BLaER1 treated with 17β-estradiol and CSF1 and Interleukin-3, amounts not matched to agents 10 nM and 100 nM (cell line): ENCODE measurements around the gene ALKBH5.
A peak's percentile ranks its signal among the peaks of the same experiment; 100 is the strongest.

Experiments
- H3K27ac ChIP-seq, 11 experiments: shearing (Covaris generic); formaldehyde crosslinking; 2 replicates each; pipeline ENCODE4 v1.8.1; 2022
- H3K27me3 ChIP-seq, 11 experiments: shearing (Covaris generic); formaldehyde crosslinking; 2 replicates each; pipeline ENCODE4 v1.8.1; 2022
- H3K36me3 ChIP-seq, 11 experiments: shearing (Covaris generic); formaldehyde crosslinking; 2 replicates each; pipeline ENCODE4 v1.8.1; 2022
- H3K4me1 ChIP-seq, 10 experiments: shearing (Covaris generic); formaldehyde crosslinking; 2 replicates each; pipeline ENCODE4 v1.8.1; 2022
- H3K4me2 ChIP-seq, 11 experiments: shearing (Covaris generic); formaldehyde crosslinking; 2 replicates each; pipeline ENCODE4 v1.8.1; 2022
- H3K4me3 ChIP-seq, 10 experiments: shearing (Covaris generic); formaldehyde crosslinking; 2 replicates each; pipeline ENCODE4 v1.8.1; 2022
- H3K9ac ChIP-seq, 11 experiments: shearing (Covaris generic); formaldehyde crosslinking; 2 replicates each; pipeline ENCODE4 v1.8.1; 2022
- H3K9me3 ChIP-seq, 11 experiments: shearing (Covaris generic); formaldehyde crosslinking; replicated peaks in 1 of 11; 2 replicates each; pipeline ENCODE4 v1.8.1; 2022
- H4K20me1 ChIP-seq, 11 experiments: shearing (Covaris generic); formaldehyde crosslinking; 2 replicates each; pipeline ENCODE4 v1.8.1; 2022
- Cebpa-rat ChIP-seq, 11 experiments: shearing (Covaris generic); IDR thresholded peaks; 2 replicates each; pipeline ENCODE4 v1.8.1; 2022

ALKBH5 gene

GRCh38 chr17:18235743-18236256 lies 52.2 kb downstream of the ALKBH5 start:
- peaks cover 46 to 97% (median 74%) of the 10 kb centered on the region in 11 experiments for H3K36me3 ChIP-seq
- peaks cover 0 to 21% (median 13%) of the 10 kb centered on the region in 10 experiments; a peak in 15 of 20 replicates for H3K4me1 ChIP-seq
- peak overlapping the region in 6 of 11 experiments; percentile 13 to 85 (median 61); a peak in 11 of 22 replicates for H3K4me2 ChIP-seq
- H3K4me3 ChIP-seq = no peak overlapping the region; a peak in 1 of 20 replicates
- peak overlapping the region in 9 of 11 experiments; percentile 7 to 73 (median 42); a peak in 14 of 22 replicates for H3K9ac ChIP-seq
- H3K27ac ChIP-seq = peak overlapping the region in 6 of 11 experiments; percentile 14 to 57 (median 28); a peak in 10 of 22 replicates
- no peak for TF ChIP-seq Cebpa-rat (IDR thresholded peaks at IDR 0.05)
- H3K27me3 ChIP-seq = no peaks in the 10 kb centered on the region
- no peaks in the 10 kb centered on the region for H3K9me3 ChIP-seq
- peaks cover 0 to 95% (median 26%) of the 10 kb centered on the region in 11 experiments; a peak in 19 of 22 replicates for H4K20me1 ChIP-seq

GRCh38 chr17:18236494-18236893 lies 52.9 kb downstream of the ALKBH5 start:
- H3K9ac ChIP-seq = peak overlapping the region in 1 of 11 experiments; percentile 42; a peak in 1 of 22 replicates
- TF ChIP-seq Cebpa-rat (IDR thresholded peaks at IDR 0.05) = no peak
- no peak overlapping the region; a peak in 3 of 22 replicates for H3K4me2 ChIP-seq
- no peak overlapping the region for H3K4me3 ChIP-seq
- peaks cover 0 to 21% (median 14%) of the 10 kb centered on the region in 10 experiments; a peak in 15 of 20 replicates for H3K4me1 ChIP-seq
- peaks cover 52 to 97% (median 81%) of the 10 kb centered on the region in 11 experiments for H3K36me3 ChIP-seq
- peaks cover 0 to 95% (median 22%) of the 10 kb centered on the region in 11 experiments; a peak in 15 of 22 replicates for H4K20me1 ChIP-seq
- no peaks in the 10 kb centered on the region for H3K27me3 ChIP-seq
- H3K27ac ChIP-seq = no peak overlapping the region
- H3K9me3 ChIP-seq = no peaks in the 10 kb centered on the region

GRCh38 chr17:18237461-18237860 lies 53.8 kb downstream of the ALKBH5 start:
- Histone ChIP-seq H3K4me3 (no peak overlapping the region), H3K9me3 (no peaks in the 10 kb centered on the region), H3K9ac (no peak overlapping the region), H3K4me1 (peaks cover 0 to 21% (median 14%) of the 10 kb centered on the region in 10 experiments; a peak in 15 of 20 replicates), H4K20me1 (peaks cover 0 to 95% (median 12%) of the 10 kb centered on the region in 11 experiments; a peak in 15 of 22 replicates), H3K4me2 (no peak overlapping the region), H3K27ac (no peak overlapping the region), H3K27me3 (no peaks in the 10 kb centered on the region), H3K36me3 (peaks cover 57 to 99% (median 84%) of the 10 kb centered on the region in 11 experiments)
- TF ChIP-seq Cebpa-rat (IDR thresholded peaks at IDR 0.05) = no peak

- peaks cover 0 to 92% (median 8%) of the 10 kb centered on the region in 11 experiments; a peak in 14 of 22 replicates for H4K20me1 ChIP-seq
- no peak overlapping the region for H3K27ac ChIP-seq
- no peak overlapping the region for H3K9ac ChIP-seq
- H3K27me3 ChIP-seq = no peaks in the 10 kb centered on the region
- H3K9me3 ChIP-seq = no peaks in the 10 kb centered on the region
- H3K4me3 ChIP-seq = no peak overlapping the region
- TF ChIP-seq Cebpa-rat (IDR thresholded peaks at IDR 0.05) = no peak
- no peak overlapping the region for H3K4me2 ChIP-seq
- peaks cover 0 to 21% (median 14%) of the 10 kb centered on the region in 10 experiments; a peak in 15 of 20 replicates for H3K4me1 ChIP-seq
- H3K36me3 ChIP-seq = peaks cover 51 to 98% (median 80%) of the 10 kb centered on the region in 11 experiments
These were observed 54.7 kb downstream of the ALKBH5 start for GRCh38 chr17:18238299-18238698.

- H3K4me2 ChIP-seq = no peak overlapping the region
- peaks cover 50 to 96% (median 78%) of the 10 kb centered on the region in 11 experiments for H3K36me3 ChIP-seq
- H3K9me3 ChIP-seq = no peaks in the 10 kb centered on the region
- H4K20me1 ChIP-seq = peaks cover 0 to 91% (median 20%) of the 10 kb centered on the region in 11 experiments; a peak in 15 of 22 replicates
- no peak overlapping the region for H3K27ac ChIP-seq
- TF ChIP-seq Cebpa-rat (IDR thresholded peaks at IDR 0.05) = no peak
- no peaks in the 10 kb centered on the region for H3K27me3 ChIP-seq
- 0 out of 22 replicates have a peak overlapping the region, but pooled peaks of 1 of the 11 experiments have one; percentile 18 for H3K9ac ChIP-seq
- H3K4me3 ChIP-seq = no peak overlapping the region
- peaks cover 0 to 13% (median 9%) of the 10 kb centered on the region in 10 experiments; a peak in 15 of 20 replicates for H3K4me1 ChIP-seq
These were observed 56.8 kb downstream of the ALKBH5 start for GRCh38 chr17:18240449-18240848.

GRCh38 chr17:18241229-18241871 lies 57.7 kb downstream of the ALKBH5 start:
- no peak overlapping the region for H3K4me2 ChIP-seq

GRCh38 chr17:18245038-18245776 lies 61.6 kb downstream of the ALKBH5 start:
- H3K27ac ChIP-seq = no peak overlapping the region
- TF ChIP-seq Cebpa-rat (IDR thresholded peaks at IDR 0.05) = no peak
- H3K27me3 ChIP-seq = no peaks in the 10 kb centered on the region
- H3K9me3 ChIP-seq = no peaks in the 10 kb centered on the region
- H3K4me2 ChIP-seq = no peak overlapping the region
- no peak overlapping the region for H3K4me3 ChIP-seq
- H3K36me3 ChIP-seq = peaks cover 69 to 96% (median 80%) of the 10 kb centered on the region in 11 experiments
- H3K4me1 ChIP-seq = peaks cover 0 to 13% (median 8%) of the 10 kb centered on the region in 10 experiments; a peak in 9 of 20 replicates
- no peak overlapping the region for H3K9ac ChIP-seq
- H4K20me1 ChIP-seq = peaks cover 13 to 86% (median 40%) of the 10 kb centered on the region in 11 experiments; a peak in 20 of 22 replicates

More at GRCh38 chr17:18241229-18241871, 57.7 kb downstream of the ALKBH5 start:
- no peak overlapping the region for H3K4me3 ChIP-seq
- H3K9ac ChIP-seq = no peak overlapping the region
- H4K20me1 ChIP-seq = peaks cover 0 to 91% (median 27%) of the 10 kb centered on the region in 11 experiments; a peak in 16 of 22 replicates
- H3K27me3 ChIP-seq = no peaks in the 10 kb centered on the region
- no peaks in the 10 kb centered on the region for H3K9me3 ChIP-seq
- H3K36me3 ChIP-seq = peaks cover 56 to 96% (median 78%) of the 10 kb centered on the region in 11 experiments
- no peak overlapping the region for H3K27ac ChIP-seq
- peaks cover 0 to 7% (median under 1%) of the 10 kb centered on the region in 10 experiments; a peak in 5 of 20 replicates for H3K4me1 ChIP-seq
- no peak for TF ChIP-seq Cebpa-rat (IDR thresholded peaks at IDR 0.05)

GRCh38 chr17:18246109-18246725 lies 62.6 kb downstream of the ALKBH5 start:
- H3K4me2 ChIP-seq = no peak overlapping the region
- peaks cover 0 to 10% (median 7%) of the 10 kb centered on the region in 10 experiments; a peak in 9 of 20 replicates for H3K4me1 ChIP-seq
- H3K27ac ChIP-seq = no peak overlapping the region
- H3K9ac ChIP-seq = no peak overlapping the region
- H3K36me3 ChIP-seq = peaks cover 73 to 96% (median 86%) of the 10 kb centered on the region in 11 experiments
- no peaks in the 10 kb centered on the region for H3K27me3 ChIP-seq
- no peak overlapping the region for H3K4me3 ChIP-seq
- peaks cover 13 to 86% (median 34%) of the 10 kb centered on the region in 11 experiments; a peak in 20 of 22 replicates for H4K20me1 ChIP-seq
- no peak for TF ChIP-seq Cebpa-rat (IDR thresholded peaks at IDR 0.05)
- H3K9me3 ChIP-seq = no peaks in the 10 kb centered on the region
